ENCODE results near the gene PTPRN2. TPM values are rescaled to one million over a fixed set of nuclear protein-coding genes. Genes with fewer than 3 reads are reported as not detected.

The PTPRN2 gene
- total and polyA plus RNA-seq, 2 of the 8 experiments (the other 6 are each of a cell fraction or from before 2014, with no cell fraction given): 2.6 to 4.5 TPM

DNA sequence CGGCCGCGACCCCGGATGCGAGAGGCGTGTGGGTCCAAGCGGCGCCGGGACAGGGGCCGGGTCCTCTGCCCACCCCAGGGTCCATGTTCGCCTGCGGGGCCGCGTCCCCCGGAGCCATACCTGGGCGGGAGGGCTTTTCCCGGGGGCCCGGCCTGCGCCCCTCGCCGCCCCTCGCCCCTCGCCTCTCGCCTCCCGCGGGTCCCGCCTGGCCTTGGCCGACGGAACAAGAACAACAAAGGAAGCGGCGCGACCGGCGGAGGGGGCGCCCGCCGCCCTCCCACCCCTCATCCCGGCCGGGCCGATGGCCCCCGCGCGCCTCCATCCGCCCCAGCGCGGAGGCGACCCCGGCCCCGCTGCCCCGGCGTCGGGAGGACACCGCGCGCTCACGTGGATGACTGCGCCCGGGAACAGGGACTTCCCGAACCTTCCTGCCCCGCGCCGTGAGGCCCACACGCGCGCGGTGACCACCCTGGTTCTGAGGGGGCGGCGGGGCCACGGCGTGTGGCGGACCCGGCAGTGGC lies 902.7 kb downstream of the PTPRN2 start:
- Histone ChIP-seq H3K79me1 (ENCODE audit: low read depth, low read length) (no peaks in the 10 kb centered on the region), H3K9ac (replicated peaks in 1 of 4; ENCODE audit: extremely low read depth in 1 of 4, low read depth in 3 of 4, low read length in 3 of 4) (no peak overlapping the region), H3K14ac (ENCODE audit: insufficient read length) (no peak overlapping the region), H4K8ac (ENCODE audit: extremely low read depth, insufficient read depth, low read length) (no peak overlapping the region), H2AK5ac (ENCODE audit: low read depth, low read length) (no peak overlapping the region), H3K23ac (ENCODE audit: insufficient read length) (no peak overlapping the region), H3K9me3 (ENCODE audit: insufficient read depth in 2 of 2, low read depth in 1 of 2, low read length in 1 of 2) (no peaks in the 10 kb centered on the region; a peak in 1 of 4 replicates), H4K5ac (ENCODE audit: insufficient read length, low read depth, low read length) (no peak overlapping the region), H3K4me2 (ENCODE audit: insufficient read depth in 1 of 2, low read depth in 2 of 2, low read length in 2 of 2) (peak overlapping the region; percentile 56 to 78), H2AFZ (ENCODE audit: low read length) (no peak overlapping the region), H3K56ac (replicated peaks; ENCODE audit: insufficient read length, low read depth, low read length) (no peak overlapping the region), H3K4ac (replicated peaks; ENCODE audit: insufficient read length, low read depth, low read length) (no peak overlapping the region), H3K79me2 (ENCODE audit: control insufficient read depth in 1 of 2, insufficient read depth in 2 of 2, low read length in 2 of 2) (no peaks in the 10 kb centered on the region), H3K27ac (ENCODE audit: low read depth, low read length) (no peak overlapping the region), H3K4me1 (replicated peaks in 1 of 4; ENCODE audit: control insufficient read depth in 3 of 4, insufficient read depth in 4 of 4, low read length in 3 of 4) (peaks cover 7 to 33% (median 17%) of the 10 kb centered on the region in 4 experiments), H4K91ac (replicated peaks; ENCODE audit: insufficient read length, low read length) (no peak overlapping the region), H2BK20ac (ENCODE audit: low read length) (no peak overlapping the region), H3K18ac (ENCODE audit: extremely low read depth, low read length) (no peak overlapping the region), H3K23me2 (ENCODE audit: low read depth, low read length) (peaks cover 8% of the 10 kb centered on the region; the same call in 1 of the 2 replicates), H2BK12ac (ENCODE audit: low read depth, low read length) (no peak overlapping the region), H3K27me3 (replicated peaks in 1 of 4; ENCODE audit: control insufficient read depth in 3 of 4, extremely low read depth in 1 of 4, insufficient read depth in 3 of 4, low read length in 3 of 4) (peaks cover 82 to 97% (median 92%) of the 10 kb centered on the region in 4 experiments), H3K4me3 (ENCODE audit: extremely low read depth in 1 of 4, insufficient read depth in 2 of 4, low read depth in 3 of 4, low read length in 4 of 4) (peak overlapping the region; percentile 26 to 58 (median 28); a peak in 7 of 8 replicates), H2BK5ac (ENCODE audit: low read depth, low read length) (no peak overlapping the region), H4K20me1 (replicated peaks in 1 of 2; ENCODE audit: control insufficient read depth in 1 of 2, insufficient read depth in 2 of 2, low read length in 2 of 2) (peaks cover 25 to 34% of the 10 kb centered on the region in 2 experiments), H2BK120ac (replicated peaks; ENCODE audit: low read depth, low read length) (no peak overlapping the region), H2BK15ac (ENCODE audit: low read length) (no peak overlapping the region), H3K36me3 (ENCODE audit: control insufficient read depth in 2 of 4, insufficient read depth in 4 of 4, low read length in 3 of 4) (peaks cover 0 to 17% (median 0%) of the 10 kb centered on the region in 4 experiments; a peak in 1 of 8 replicates)
- no peak for DNase-seq (ENCODE audit: low read depth in 1 of 2, low spot score in 2 of 2)
- WGBS, 2 experiments (ENCODE audit: extremely low coverage in 1 of 2, insufficient coverage in 1 of 2, insufficient read length in 1 of 2, insufficient replicate concordance in 2 of 2, low coverage in 1 of 2, low lambda C conversion rate in 2 of 2, missing lambda C conversion rate in 1 of 2): 15% methylated on average over 4 of the region's 72 CpGs; no CpG with 5 or more reads in 1 of the 2 experiments
- POLR2A ChIA-PET (ENCODE audit: partially characterized antibody): no interaction called here
- TF ChIP-seq TAF1 (IDR thresholded peaks at IDR 0.05; ENCODE audit: low read depth, low read length): no peak
- TF ChIP-seq SIN3A (conservative IDR thresholded peaks at IDR 0.05 in 1 of 2, IDR thresholded peaks at IDR 0.05 in 1 of 2; ENCODE audit: low read depth in 1 of 2, low read length in 2 of 2): no peak
- TF ChIP-seq RNF2 (IDR thresholded peaks at IDR 0.05; ENCODE audit: borderline replicate concordance, low read depth, low read length, missing control alignments, poor library complexity, severe bottlenecking): peak; percentile 51
- no peak for TF ChIP-seq CREB1 (IDR thresholded peaks at IDR 0.05)
- TF ChIP-seq GABPA (IDR thresholded peaks at IDR 0.05; ENCODE audit: borderline replicate concordance, insufficient read depth, low read length): no peak
- TF ChIP-seq RBBP5 (IDR thresholded peaks at IDR 0.05; ENCODE audit: borderline replicate concordance, low read depth, low read length): peak; percentile 21; the same call in 1 of the 2 replicates
- TF ChIP-seq MAFK (IDR thresholded peaks at IDR 0.05; ENCODE audit: low read depth, low read length): no peak
- TF ChIP-seq KDM4A (IDR thresholded peaks at IDR 0.05; ENCODE audit: low read depth, low read length, severe bottlenecking): peak; percentile 26
- no peak for TF ChIP-seq POLR2A (IDR thresholded peaks at IDR 0.05; ENCODE audit: control extremely low read depth in 1 of 2, low read depth in 2 of 2, low read length in 2 of 2)
- TF ChIP-seq TAF7 (optimal IDR thresholded peaks at IDR 0.05; ENCODE audit: borderline replicate concordance, low read depth, low read length): no peak
- CTCF ChIA-PET (ENCODE audit: partially characterized antibody): no interaction called here
- no peak for FAIRE-seq

All from H1 (cell line).